Smooth muscle cell of the brain vasculature (primary cell): ENCODE data around the gene RPS6KA2.

Experiments
- DNase-seq: peaks from one replicate; pipeline ENCODE4 v3.0.0-alpha.2; 2012; ENCODE audit warnings: low read depth, low spot score

RPS6KA2 gene

GRCh38 chr6:166573511-166574216 lies 53.4 kb downstream of the RPS6KA2 start:
- no peak for DNase-seq

- no peak for DNase-seq
Measured at GRCh38 chr6:166572370-166573261, 54.4 kb downstream of the RPS6KA2 start.

GRCh38 chr6:166570929-166571713 lies 55.9 kb downstream of the RPS6KA2 start:
- DNase-seq = no peak

DNA sequence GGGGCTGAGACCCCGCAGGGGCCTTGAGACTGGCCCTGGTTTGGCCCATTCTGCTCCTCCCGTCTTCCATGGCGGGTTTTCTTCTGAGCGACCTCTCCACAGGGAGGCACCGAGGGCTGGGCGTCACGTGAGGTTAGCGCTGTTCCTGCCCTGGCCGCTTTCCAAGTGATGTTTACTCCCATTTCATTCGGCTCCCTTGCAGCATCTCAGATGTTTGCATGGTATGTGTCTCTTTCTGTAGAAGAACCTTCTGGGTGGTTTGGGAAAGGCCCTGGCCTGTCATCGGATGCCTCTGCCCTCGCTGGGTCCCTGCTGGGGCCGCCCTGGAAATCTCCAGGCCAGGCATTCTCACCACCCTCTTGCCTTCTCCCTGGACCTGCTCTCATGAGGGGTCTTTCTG lies 57.8 kb downstream of the RPS6KA2 start:
- no peak for DNase-seq

GRCh38 chr6:166567813-166568212 lies 59.2 kb downstream of the RPS6KA2 start:
- no peak for DNase-seq

GRCh38 chr6:166567107-166567506 lies 59.9 kb downstream of the RPS6KA2 start:
- DNase-seq = no peak

GRCh38 chr6:166566026-166567011 lies 60.7 kb downstream of the RPS6KA2 start:
- DNase-seq = no peak

DNA sequence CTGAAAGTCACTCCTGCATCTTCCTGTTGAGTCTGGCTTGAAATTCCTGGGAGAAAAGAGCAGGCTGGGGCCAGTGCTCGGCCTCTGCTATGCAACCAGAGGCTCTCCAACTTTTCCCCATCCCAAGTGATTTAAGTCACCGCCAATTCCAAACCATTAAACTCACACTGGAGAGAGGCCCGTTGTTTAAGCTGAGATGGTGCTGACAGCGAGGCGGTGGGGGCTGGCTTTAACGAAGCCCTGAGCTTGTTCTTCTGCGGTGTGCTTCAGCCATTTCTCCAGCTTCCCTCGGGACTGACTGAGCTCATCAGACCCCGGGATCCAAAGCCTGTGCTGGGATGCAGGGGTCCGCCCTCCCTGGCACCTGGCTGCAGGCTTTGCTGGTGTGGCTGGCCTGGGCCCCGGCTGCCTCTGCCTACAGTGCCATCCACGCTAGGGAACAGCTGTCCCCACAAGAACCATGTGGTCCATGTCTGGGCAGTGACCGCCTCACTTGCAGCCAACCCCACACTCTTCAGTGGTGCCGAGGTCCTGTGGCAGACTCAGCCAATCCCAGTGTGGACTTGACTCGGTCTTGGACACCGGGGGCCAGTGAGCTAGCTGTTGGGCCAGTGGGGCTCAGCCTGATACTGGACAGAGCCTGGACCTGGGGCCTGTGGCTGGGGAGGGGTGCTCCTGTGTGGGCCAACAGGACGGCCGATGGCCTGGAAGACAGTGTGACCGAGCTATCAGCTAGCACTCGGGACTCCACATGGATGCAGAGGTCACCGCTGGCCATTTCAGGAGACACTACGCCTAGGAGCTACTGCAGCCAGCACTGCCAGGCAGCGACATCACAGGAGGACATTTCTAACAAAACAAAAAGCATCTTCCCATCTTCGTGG lies 61.7 kb downstream of the RPS6KA2 start:
- DNase-seq = no peak

- no peak for DNase-seq
Measured at GRCh38 chr6:166563805-166564204, 63.2 kb downstream of the RPS6KA2 start.

- DNase-seq = no peak
Measured at GRCh38 chr6:166563200-166563599, 63.9 kb downstream of the RPS6KA2 start.

DNA sequence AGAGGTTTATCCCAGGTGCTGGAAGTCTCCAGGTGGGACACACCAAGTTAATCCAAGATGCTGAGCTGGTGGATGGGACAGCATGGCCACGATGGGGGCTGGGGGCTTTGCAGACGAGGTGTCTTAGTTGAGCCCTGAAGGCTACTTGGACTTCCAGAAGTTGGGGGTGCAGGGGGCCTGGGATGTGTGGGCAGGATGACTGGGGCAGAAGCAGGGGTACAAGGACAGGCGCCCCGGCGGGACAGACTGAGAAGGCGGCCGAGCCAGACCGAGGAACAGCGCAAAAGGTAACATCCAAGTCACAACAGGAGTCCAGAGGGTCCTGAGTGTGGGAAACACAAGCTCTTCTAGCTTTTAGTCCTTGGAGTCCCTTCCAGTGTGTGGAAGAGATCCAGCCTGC lies 64.3 kb downstream of the RPS6KA2 start:
- no peak for DNase-seq

- DNase-seq = no peak
Measured at GRCh38 chr6:166561771-166562359, 65.2 kb downstream of the RPS6KA2 start.

- DNase-seq = no peak
Measured at GRCh38 chr6:166560222-166560621, 66.8 kb downstream of the RPS6KA2 start.

GRCh38 chr6:166559662-166560061 lies 67.4 kb downstream of the RPS6KA2 start:
- DNase-seq = no peak

DNA sequence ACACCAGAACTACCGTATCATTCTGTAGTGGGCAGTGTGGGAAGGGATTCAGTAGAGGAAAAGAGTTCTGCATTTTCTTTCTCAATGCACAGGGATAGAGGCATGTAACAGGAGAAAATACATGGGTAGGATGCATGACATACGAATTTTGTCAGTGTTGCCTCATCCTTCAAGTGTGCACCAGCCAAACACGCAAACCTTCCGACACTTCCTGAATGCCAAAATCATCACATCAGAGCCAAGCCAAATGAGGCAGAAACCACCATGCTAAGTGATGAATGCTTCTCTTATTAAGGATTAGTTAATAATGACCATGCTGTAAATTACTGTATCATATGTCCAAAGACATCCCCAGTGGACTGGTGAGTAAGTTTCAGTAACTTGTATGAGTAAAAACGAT lies 67.8 kb downstream of the RPS6KA2 start:
- no peak for DNase-seq

- no peak for DNase-seq
Measured at GRCh38 chr6:166558156-166559005, 68.7 kb downstream of the RPS6KA2 start.

DNA sequence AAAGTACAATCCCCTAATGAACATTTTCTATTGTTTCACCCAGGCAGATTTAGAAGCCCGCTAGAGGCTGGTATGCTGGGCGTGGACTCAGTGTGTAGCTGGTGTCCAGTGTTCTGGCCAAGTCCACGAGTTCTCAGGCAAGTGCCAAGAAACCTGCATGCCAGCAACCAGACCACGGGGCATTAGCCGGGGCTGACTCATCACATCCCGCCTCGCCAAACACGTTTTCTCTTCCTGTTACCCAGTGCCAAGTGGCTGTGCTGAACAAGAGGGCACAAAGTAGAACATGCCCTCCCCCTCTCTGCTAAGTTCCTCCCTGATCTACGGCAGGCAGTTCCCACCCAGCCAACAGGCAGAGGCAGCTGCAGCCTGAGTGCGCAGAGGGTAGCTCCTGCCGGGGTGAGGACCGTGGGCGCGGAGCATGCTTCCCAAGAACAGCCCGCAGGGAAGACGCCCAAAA lies 70.2 kb downstream of the RPS6KA2 start:
- peak; percentile 72 for DNase-seq

DNA sequence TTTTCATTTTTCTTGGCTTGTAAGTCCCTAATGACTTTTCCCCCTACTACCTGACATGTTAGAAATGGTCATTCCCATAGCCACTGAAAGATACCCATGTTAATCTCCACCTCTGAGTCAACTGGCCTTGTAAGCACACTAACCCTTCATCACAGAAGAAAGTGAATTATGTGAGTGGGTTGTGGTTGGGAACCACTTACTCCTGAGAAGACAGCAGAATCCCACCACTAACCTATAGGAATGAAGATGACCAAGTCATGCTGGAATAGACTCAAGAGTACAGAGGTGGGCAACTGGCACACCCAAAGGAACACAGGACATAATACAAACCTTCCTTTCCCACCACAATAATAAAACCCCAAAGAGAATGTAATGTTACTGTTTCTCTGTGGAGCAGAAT lies 70.7 kb downstream of the RPS6KA2 start:
- no peak for DNase-seq
